ENCODE results near the gene ESYT3. TPM values are rescaled to one million over a fixed set of nuclear protein-coding genes. Genes with fewer than 3 reads are reported as not detected.

ESYT3 gene
- total and polyA plus RNA-seq, 2 of the 8 experiments (the other 6 are each of a cell fraction or from before 2014, with no cell fraction given): 4.4 to 7.3 TPM

- CTCF ChIA-PET (ENCODE audit: partially characterized antibody): interaction anchor here (0.6 to 4.0 kb wide), 6 partner anchors 8 to 462 kb away, joined by 3 to 10 read pairs (median 4); no protein-coding TSS in a partner anchor
- TF ChIP-seq HDAC2 (IDR thresholded peaks at IDR 0.05; ENCODE audit: borderline replicate concordance in 1 of 2, low read depth in 2 of 2, low read length in 2 of 2) (no peak), EP300 (IDR thresholded peaks at IDR 0.05; ENCODE audit: borderline replicate concordance in 1 of 2, low read depth in 2 of 2, low read length in 2 of 2) (no peak), TEAD4 (IDR thresholded peaks at IDR 0.05; ENCODE audit: low read depth, low read length) (no peak), SUZ12 (IDR thresholded peaks at IDR 0.05; ENCODE audit: low read length) (no peak), YY1 (IDR thresholded peaks at IDR 0.05; ENCODE audit: low read depth, low read length) (no peak), MAX (IDR thresholded peaks at IDR 0.05) (no peak), POLR2A (IDR thresholded peaks at IDR 0.05; ENCODE audit: control extremely low read depth in 1 of 2, low read depth in 2 of 2, low read length in 2 of 2) (no peak), TAF7 (optimal IDR thresholded peaks at IDR 0.05; ENCODE audit: borderline replicate concordance, low read depth, low read length) (no peak), RXRA (IDR thresholded peaks at IDR 0.05; ENCODE audit: insufficient read depth, low read depth, low read length) (no peak), BRCA1 (IDR thresholded peaks at IDR 0.05; ENCODE audit: low read depth, low read length) (no peak), JUND (IDR thresholded peaks at IDR 0.05; ENCODE audit: low read length) (no peak), RFX5 (IDR thresholded peaks at IDR 0.05; ENCODE audit: borderline replicate concordance, low read depth, low read length) (no peak)
- TF ChIP-seq, protein P1, sequence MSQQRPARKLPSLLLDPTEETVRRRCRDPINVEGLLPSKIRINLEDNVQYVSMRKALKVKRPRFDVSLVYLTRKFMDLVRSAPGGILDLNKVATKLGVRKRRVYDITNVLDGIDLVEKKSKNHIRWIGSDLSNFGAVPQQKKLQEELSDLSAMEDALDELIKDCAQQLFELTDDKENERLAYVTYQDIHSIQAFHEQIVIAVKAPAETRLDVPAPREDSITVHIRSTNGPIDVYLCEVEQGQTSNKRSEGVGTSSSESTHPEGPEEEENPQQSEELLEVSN (IDR thresholded peaks at IDR 0.05): no peak
Measured at GRCh38 chr3:138471481-138471880, 37.1 kb downstream of the ESYT3 start.

More at GRCh38 chr3:138471481-138471880, 37.1 kb downstream of the ESYT3 start:
- no peaks in the 10 kb centered on the region; a peak in 3 of 8 replicates for H3K36me3 ChIP-seq (ENCODE audit: control insufficient read depth in 2 of 4, insufficient read depth in 4 of 4, low read length in 3 of 4)
- H3K27ac ChIP-seq (ENCODE audit: low read depth, low read length): no peak overlapping the region
- H3K79me1 ChIP-seq (ENCODE audit: low read depth, low read length): no peaks in the 10 kb centered on the region
- DNase-seq (ENCODE audit: low read depth in 1 of 2, low spot score in 2 of 2) (no peak), FAIRE-seq (no peak)
- no peak overlapping the region for H4K8ac ChIP-seq (ENCODE audit: extremely low read depth, insufficient read depth, low read length)
- no peak overlapping the region for H4K91ac ChIP-seq (replicated peaks; ENCODE audit: insufficient read length, low read length)
- no peak overlapping the region for H3K14ac ChIP-seq (ENCODE audit: insufficient read length)
- H3K9me3 ChIP-seq (ENCODE audit: insufficient read depth in 2 of 2, low read depth in 1 of 2, low read length in 1 of 2): no peaks in the 10 kb centered on the region
- no peak overlapping the region for H2AK5ac ChIP-seq (ENCODE audit: low read depth, low read length)
- no peak overlapping the region for H2BK20ac ChIP-seq (ENCODE audit: low read length)
- no peak overlapping the region for H3K4me2 ChIP-seq (ENCODE audit: insufficient read depth in 1 of 2, low read depth in 2 of 2, low read length in 2 of 2)
- peaks cover 0 to 1% (median 0%) of the 10 kb centered on the region in 4 experiments; a peak in 1 of 7 replicates for H3K27me3 ChIP-seq (replicated peaks in 1 of 4; ENCODE audit: control insufficient read depth in 3 of 4, extremely low read depth in 1 of 4, insufficient read depth in 3 of 4, low read length in 3 of 4)
- H2BK5ac ChIP-seq (ENCODE audit: low read depth, low read length): no peak overlapping the region
- H4K5ac ChIP-seq (ENCODE audit: insufficient read length, low read depth, low read length): no peak overlapping the region
- H2BK120ac ChIP-seq (replicated peaks; ENCODE audit: low read depth, low read length): no peak overlapping the region
- no peak overlapping the region for H3K18ac ChIP-seq (ENCODE audit: extremely low read depth, low read length)
- peaks cover 0 to 3% (median 0%) of the 10 kb centered on the region in 4 experiments; a peak in 4 of 7 replicates for H3K4me1 ChIP-seq (replicated peaks in 1 of 4; ENCODE audit: control insufficient read depth in 3 of 4, insufficient read depth in 4 of 4, low read length in 3 of 4)
- no peak overlapping the region for H2BK12ac ChIP-seq (ENCODE audit: low read depth, low read length)
- H2BK15ac ChIP-seq (ENCODE audit: low read length): no peak overlapping the region
- no peak overlapping the region for H3K9ac ChIP-seq (replicated peaks in 1 of 4; ENCODE audit: extremely low read depth in 1 of 4, low read depth in 3 of 4, low read length in 3 of 4)
- H2AFZ ChIP-seq (ENCODE audit: low read length): no peak overlapping the region
- H4K20me1 ChIP-seq (replicated peaks in 1 of 2; ENCODE audit: control insufficient read depth in 1 of 2, insufficient read depth in 2 of 2, low read length in 2 of 2): no peaks in the 10 kb centered on the region
- no peaks in the 10 kb centered on the region for H3K23me2 ChIP-seq (ENCODE audit: low read depth, low read length)
- no peaks in the 10 kb centered on the region for H3K79me2 ChIP-seq (ENCODE audit: control insufficient read depth in 1 of 2, insufficient read depth in 2 of 2, low read length in 2 of 2)
- H3K4ac ChIP-seq (replicated peaks; ENCODE audit: insufficient read length, low read depth, low read length): no peak overlapping the region
- H3K23ac ChIP-seq (ENCODE audit: insufficient read length): no peak overlapping the region
- H3K56ac ChIP-seq (replicated peaks; ENCODE audit: insufficient read length, low read depth, low read length): no peak overlapping the region
- 100% methylated on average over 1 of the region's 1 CpG; no CpG with 5 or more reads in 1 of the 2 experiments for WGBS, 2 experiments (ENCODE audit: extremely low coverage in 1 of 2, insufficient coverage in 1 of 2, insufficient read length in 1 of 2, insufficient replicate concordance in 2 of 2, low coverage in 1 of 2, low lambda C conversion rate in 2 of 2, missing lambda C conversion rate in 1 of 2)
- H3K4me3 ChIP-seq (ENCODE audit: extremely low read depth in 1 of 4, insufficient read depth in 2 of 4, low read depth in 3 of 4, low read length in 4 of 4): no peak overlapping the region
- POLR2A ChIA-PET (ENCODE audit: partially characterized antibody): interaction anchor here (0.5 to 0.8 kb wide), 2 partner anchors 385 to 814 kb away, joined by 3 read pairs; no protein-coding TSS in a partner anchor

Data from H1 (cell line).